ENCODE results near the gene HSD17B14.

- TF ChIP-seq POLR2AphosphoS5 (IDR thresholded peaks at IDR 0.05) (no peak), EP300 (IDR thresholded peaks at IDR 0.05; ENCODE audit: low read depth) (no peak)
- TF ChIP-seq, protein P1, sequence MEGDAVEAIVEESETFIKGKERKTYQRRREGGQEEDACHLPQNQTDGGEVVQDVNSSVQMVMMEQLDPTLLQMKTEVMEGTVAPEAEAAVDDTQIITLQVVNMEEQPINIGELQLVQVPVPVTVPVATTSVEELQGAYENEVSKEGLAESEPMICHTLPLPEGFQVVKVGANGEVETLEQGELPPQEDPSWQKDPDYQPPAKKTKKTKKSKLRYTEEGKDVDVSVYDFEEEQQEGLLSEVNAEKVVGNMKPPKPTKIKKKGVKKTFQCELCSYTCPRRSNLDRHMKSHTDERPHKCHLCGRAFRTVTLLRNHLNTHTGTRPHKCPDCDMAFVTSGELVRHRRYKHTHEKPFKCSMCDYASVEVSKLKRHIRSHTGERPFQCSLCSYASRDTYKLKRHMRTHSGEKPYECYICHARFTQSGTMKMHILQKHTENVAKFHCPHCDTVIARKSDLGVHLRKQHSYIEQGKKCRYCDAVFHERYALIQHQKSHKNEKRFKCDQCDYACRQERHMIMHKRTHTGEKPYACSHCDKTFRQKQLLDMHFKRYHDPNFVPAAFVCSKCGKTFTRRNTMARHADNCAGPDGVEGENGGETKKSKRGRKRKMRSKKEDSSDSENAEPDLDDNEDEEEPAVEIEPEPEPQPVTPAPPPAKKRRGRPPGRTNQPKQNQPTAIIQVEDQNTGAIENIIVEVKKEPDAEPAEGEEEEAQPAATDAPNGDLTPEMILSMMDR (IDR thresholded peaks at IDR 0.05): no peak
These were observed 9.1 kb upstream of the HSD17B14 start for GRCh38 chr19:48845384-48845783.

Measured in transverse colon (tissue), 4 donors.